ENCODE data around the gene ESYT3.

ESYT3 gene

GRCh38 chr3:138439646-138440045 is 5.2 kb downstream of the ESYT3 start:
- H3K23ac ChIP-seq (ENCODE audit: low read length) = no peak overlapping the region
- H3K79me1 ChIP-seq (ENCODE audit: low read length) = peaks cover 26% of the 10 kb centered on the region
- peak overlapping the region; percentile 45 for H4K91ac ChIP-seq (ENCODE audit: low read depth, low read length)
- peak overlapping the region; percentile 30 for H2BK120ac ChIP-seq (ENCODE audit: insufficient read depth, low read length, poor library complexity)
- H4K12ac ChIP-seq (ENCODE audit: low read depth, low read length) = no peak overlapping the region
- H3K27ac ChIP-seq (ENCODE audit: low read depth, low read length) = peak overlapping the region; percentile 54
- H2AK5ac ChIP-seq (ENCODE audit: low read length) = no peak overlapping the region
- DNase-seq = peak in 1 of 2 donors; percentile 47
- H2BK5ac ChIP-seq (ENCODE audit: low read depth, low read length, poor library complexity) = no peak overlapping the region
- H3K27me3 ChIP-seq (ENCODE audit: insufficient read depth, low read length) = peaks cover 10% of the 10 kb centered on the region
- no peaks in the 10 kb centered on the region for H3K36me3 ChIP-seq (ENCODE audit: control insufficient read depth in 1 of 2, insufficient read depth in 2 of 2, low read length in 2 of 2)
- H4K8ac ChIP-seq (ENCODE audit: low read depth, low read length) = no peak overlapping the region
- H2BK12ac ChIP-seq (ENCODE audit: low read length) = peak overlapping the region; percentile 59
- peaks cover 2% of the 10 kb centered on the region for H3K79me2 ChIP-seq (ENCODE audit: control insufficient read depth, insufficient read depth, low read length, poor library complexity)
- H3K9ac ChIP-seq (ENCODE audit: low read length) = no peak overlapping the region
- H3K4me2 ChIP-seq (ENCODE audit: low read length) = no peak overlapping the region
- no peak overlapping the region for H3K4ac ChIP-seq (ENCODE audit: low read depth, low read length)
- H3K9me3 ChIP-seq (ENCODE audit: insufficient read depth, low read depth, low read length) = peaks cover 6% of the 10 kb centered on the region
- H3K4me1 ChIP-seq (ENCODE audit: control insufficient read depth in 1 of 2, insufficient read depth in 2 of 2, low read length in 2 of 2) = peaks cover 48 to 55% of the 10 kb centered on the region in 2 experiments
- WGBS (ENCODE audit: extremely low coverage, insufficient coverage, insufficient read length) = no CpG with 5 or more reads among the region's 4 CpGs
- peak overlapping the region; percentile 54 for H3K14ac ChIP-seq (ENCODE audit: low read length)
- no peak overlapping the region for H2AFZ ChIP-seq (ENCODE audit: insufficient read depth, low read length, poor library complexity)
- peak overlapping the region; percentile 42 for H3K18ac ChIP-seq (ENCODE audit: low read length)
- H3K4me3 ChIP-seq (ENCODE audit: low read depth, low read length) = no peak overlapping the region

- H3K27ac ChIP-seq (ENCODE audit: low read depth, low read length) = peak overlapping the region; percentile 54
- H2AK5ac ChIP-seq (ENCODE audit: low read length) = no peak overlapping the region
- peak overlapping the region; percentile 30 for H3K18ac ChIP-seq (ENCODE audit: low read length)
- DNase-seq = peak in 1 of 2 donors; percentile 28
- H3K4me2 ChIP-seq (ENCODE audit: low read length) = no peak overlapping the region
- no peak overlapping the region for H3K9ac ChIP-seq (ENCODE audit: low read length)
- no peaks in the 10 kb centered on the region for H3K36me3 ChIP-seq (ENCODE audit: control insufficient read depth in 1 of 2, insufficient read depth in 2 of 2, low read length in 2 of 2)
- no peak overlapping the region for H3K4me3 ChIP-seq (ENCODE audit: low read depth, low read length)
- peak overlapping the region; percentile 45 for H4K91ac ChIP-seq (ENCODE audit: low read depth, low read length)
- no peak overlapping the region for H2AFZ ChIP-seq (ENCODE audit: insufficient read depth, low read length, poor library complexity)
- H3K23ac ChIP-seq (ENCODE audit: low read length) = no peak overlapping the region
- peaks cover 28% of the 10 kb centered on the region for H3K79me1 ChIP-seq (ENCODE audit: low read length)
- peaks cover 6% of the 10 kb centered on the region for H3K9me3 ChIP-seq (ENCODE audit: insufficient read depth, low read depth, low read length)
- peaks cover 6% of the 10 kb centered on the region for H3K27me3 ChIP-seq (ENCODE audit: insufficient read depth, low read length)
- peak overlapping the region; percentile 39 for H4K8ac ChIP-seq (ENCODE audit: low read depth, low read length)
- no peak overlapping the region for H2BK5ac ChIP-seq (ENCODE audit: low read depth, low read length, poor library complexity)
- peak overlapping the region; percentile 30 for H2BK120ac ChIP-seq (ENCODE audit: insufficient read depth, low read length, poor library complexity)
- H3K4me1 ChIP-seq (ENCODE audit: control insufficient read depth in 1 of 2, insufficient read depth in 2 of 2, low read length in 2 of 2) = peaks cover 52 to 55% of the 10 kb centered on the region in 2 experiments
- no CpG with 5 or more reads among the region's 7 CpGs for WGBS (ENCODE audit: extremely low coverage, insufficient coverage, insufficient read length)
- H3K4ac ChIP-seq (ENCODE audit: low read depth, low read length) = no peak overlapping the region
- H2BK12ac ChIP-seq (ENCODE audit: low read length) = peak overlapping the region; percentile 66
- H4K12ac ChIP-seq (ENCODE audit: low read depth, low read length) = no peak overlapping the region
- H3K79me2 ChIP-seq (ENCODE audit: control insufficient read depth, insufficient read depth, low read length, poor library complexity) = peaks cover 2% of the 10 kb centered on the region
- peak overlapping the region; percentile 54 for H3K14ac ChIP-seq (ENCODE audit: low read length)
Measured at GRCh38 chr3:138440121-138440521, 5.7 kb downstream of the ESYT3 start.

- Histone ChIP-seq H3K79me1 (ENCODE audit: low read length) (peaks cover 29% of the 10 kb centered on the region), H3K4me2 (ENCODE audit: low read length) (no peak overlapping the region), H3K23ac (ENCODE audit: low read length) (no peak overlapping the region), H3K9me3 (ENCODE audit: insufficient read depth, low read depth, low read length) (peaks cover 5% of the 10 kb centered on the region), H3K79me2 (ENCODE audit: control insufficient read depth, insufficient read depth, low read length, poor library complexity) (peaks cover 4% of the 10 kb centered on the region), H3K27me3 (ENCODE audit: insufficient read depth, low read length) (peaks cover 2% of the 10 kb centered on the region), H2BK5ac (ENCODE audit: low read depth, low read length, poor library complexity) (no peak overlapping the region), H3K14ac (ENCODE audit: low read length) (peak overlapping the region; percentile 6), H3K36me3 (ENCODE audit: control insufficient read depth in 1 of 2, insufficient read depth in 2 of 2, low read length in 2 of 2) (no peaks in the 10 kb centered on the region), H2BK120ac (ENCODE audit: insufficient read depth, low read length, poor library complexity) (peak overlapping the region; percentile 40), H3K27ac (ENCODE audit: low read depth, low read length) (no peak overlapping the region), H3K4me1 (ENCODE audit: control insufficient read depth in 1 of 2, insufficient read depth in 2 of 2, low read length in 2 of 2) (peaks cover 50 to 56% of the 10 kb centered on the region in 2 experiments), H3K9ac (ENCODE audit: low read length) (no peak overlapping the region), H4K12ac (ENCODE audit: low read depth, low read length) (no peak overlapping the region), H3K18ac (ENCODE audit: low read length) (peak overlapping the region; percentile 43), H3K4me3 (ENCODE audit: low read depth, low read length) (no peak overlapping the region), H2BK12ac (ENCODE audit: low read length) (no peak overlapping the region), H2AK5ac (ENCODE audit: low read length) (peak overlapping the region; percentile 13), H4K91ac (ENCODE audit: low read depth, low read length) (peak overlapping the region; percentile 91), H3K4ac (ENCODE audit: low read depth, low read length) (no peak overlapping the region), H2AFZ (ENCODE audit: insufficient read depth, low read length, poor library complexity) (no peak overlapping the region), H4K8ac (ENCODE audit: low read depth, low read length) (no peak overlapping the region)
- no CpG with 5 or more reads among the region's 3 CpGs for WGBS (ENCODE audit: extremely low coverage, insufficient coverage, insufficient read length)
- DNase-seq = peak; percentile 56 to 68
Measured at GRCh38 chr3:138440596-138440995, 6.2 kb downstream of the ESYT3 start.

- Histone ChIP-seq H3K27me3 (ENCODE audit: insufficient read depth, low read length) (no peaks in the 10 kb centered on the region), H4K91ac (ENCODE audit: low read depth, low read length) (peak overlapping the region; percentile 91), H2AK5ac (ENCODE audit: low read length) (peak overlapping the region; percentile 85), H2BK5ac (ENCODE audit: low read depth, low read length, poor library complexity) (peak overlapping the region; percentile 11), H3K18ac (ENCODE audit: low read length) (peak overlapping the region; percentile 25), H3K27ac (ENCODE audit: low read depth, low read length) (peak overlapping the region; percentile 61), H3K9ac (ENCODE audit: low read length) (no peak overlapping the region), H3K9me3 (ENCODE audit: insufficient read depth, low read depth, low read length) (peaks cover 4% of the 10 kb centered on the region), H3K23ac (ENCODE audit: low read length) (no peak overlapping the region), H2BK12ac (ENCODE audit: low read length) (peak overlapping the region; percentile 55), H3K79me2 (ENCODE audit: control insufficient read depth, insufficient read depth, low read length, poor library complexity) (peaks cover 4% of the 10 kb centered on the region), H4K12ac (ENCODE audit: low read depth, low read length) (no peak overlapping the region), H2BK120ac (ENCODE audit: insufficient read depth, low read length, poor library complexity) (peak overlapping the region; percentile 40), H3K79me1 (ENCODE audit: low read length) (peaks cover 29% of the 10 kb centered on the region), H2AFZ (ENCODE audit: insufficient read depth, low read length, poor library complexity) (no peak overlapping the region), H3K4me2 (ENCODE audit: low read length) (no peak overlapping the region), H4K8ac (ENCODE audit: low read depth, low read length) (peak overlapping the region; percentile 27), H3K4me1 (ENCODE audit: control insufficient read depth in 1 of 2, insufficient read depth in 2 of 2, low read length in 2 of 2) (peaks cover 49 to 55% of the 10 kb centered on the region in 2 experiments), H3K14ac (ENCODE audit: low read length) (peak overlapping the region; percentile 74), H3K36me3 (ENCODE audit: control insufficient read depth in 1 of 2, insufficient read depth in 2 of 2, low read length in 2 of 2) (no peaks in the 10 kb centered on the region), H3K4ac (ENCODE audit: low read depth, low read length) (peak overlapping the region; percentile 22), H3K4me3 (ENCODE audit: low read depth, low read length) (no peak overlapping the region)
- DNase-seq = no peak
- no CpG with 5 or more reads among the region's 2 CpGs for WGBS (ENCODE audit: extremely low coverage, insufficient coverage, insufficient read length)
Measured at GRCh38 chr3:138441256-138441655, 6.8 kb downstream of the ESYT3 start.
